IPS DF 19.7 (cell line): Measurements from ENCODE around the gene GDI2.
"Not testable (repeated sequence)": the region's sequence is repeated elsewhere in the genome, so short reads cannot be mapped to it uniquely, and the experiment has no call there.

Experiments used
- DNase-seq: peaks from one replicate; pipeline ENCODE4 v3.0.0-alpha.2; 2013; ENCODE audit warnings: low read depth, low spot score

Gene GDI2

GRCh38 chr10:5782174-5782573 lies 31.1 kb downstream of the GDI2 start:
- no peak for DNase-seq

GRCh38 chr10:5779730-5780129 lies 33.5 kb downstream of the GDI2 start:
- DNase-seq, result no peak

DNA sequence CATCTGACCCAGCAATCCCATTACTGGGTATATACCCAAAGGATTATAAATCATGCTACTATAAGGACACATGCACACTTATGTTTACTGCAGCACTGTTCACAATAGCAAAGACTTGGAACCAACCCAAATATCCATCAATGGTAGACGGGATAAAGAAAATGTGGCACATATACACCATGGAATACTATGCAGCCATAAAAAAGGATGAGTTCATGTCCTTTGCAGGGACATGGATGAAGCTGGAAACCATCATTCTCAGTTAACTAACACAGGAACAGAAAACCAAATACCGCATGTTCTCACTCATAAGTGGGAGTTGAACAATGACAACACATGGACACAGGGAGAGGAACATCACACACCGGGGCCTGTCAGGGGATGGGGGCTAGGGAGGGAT lies 35.5 kb downstream of the GDI2 start:
- DNase-seq, result not testable (repeated sequence)

- DNase-seq, result no peak
Observed at GRCh38 chr10:5776881-5777197, 36.4 kb downstream of the GDI2 start.

GRCh38 chr10:5776136-5776880 lies 36.9 kb downstream of the GDI2 start:
- peak; percentile 9 for DNase-seq

- no peak for DNase-seq
Observed at GRCh38 chr10:5775685-5776084, 37.5 kb downstream of the GDI2 start.

DNA sequence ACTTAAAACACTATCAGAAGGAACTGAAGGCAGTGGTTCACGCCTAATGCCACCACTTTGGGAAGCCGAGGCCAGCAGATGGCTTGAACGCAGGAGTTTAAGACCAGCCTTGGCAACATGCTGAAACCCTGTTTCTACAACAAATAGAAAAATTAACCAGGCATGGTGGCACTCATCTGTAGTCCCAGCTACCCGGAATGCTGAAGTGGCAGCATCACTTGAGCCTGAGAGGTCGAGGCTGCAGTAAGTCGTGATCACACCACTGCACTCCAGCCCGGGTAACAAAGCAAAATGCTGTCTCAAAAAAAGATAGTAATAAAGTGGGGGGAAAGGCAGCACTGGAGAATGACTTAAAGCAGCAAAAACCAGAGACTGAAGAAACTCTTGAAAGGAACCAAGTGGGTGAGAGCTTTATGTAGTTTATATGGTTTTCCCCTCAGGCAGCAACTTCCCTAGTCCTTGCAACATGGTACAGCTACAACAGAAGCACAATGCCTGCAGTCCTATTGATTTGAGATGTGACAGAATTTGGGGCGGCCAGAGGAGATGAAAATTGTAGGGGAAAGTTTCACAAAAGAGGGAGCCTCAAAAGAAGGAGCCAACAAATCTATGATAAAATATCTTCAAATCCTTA lies 38.1 kb downstream of the GDI2 start:
- no peak for DNase-seq

DNA sequence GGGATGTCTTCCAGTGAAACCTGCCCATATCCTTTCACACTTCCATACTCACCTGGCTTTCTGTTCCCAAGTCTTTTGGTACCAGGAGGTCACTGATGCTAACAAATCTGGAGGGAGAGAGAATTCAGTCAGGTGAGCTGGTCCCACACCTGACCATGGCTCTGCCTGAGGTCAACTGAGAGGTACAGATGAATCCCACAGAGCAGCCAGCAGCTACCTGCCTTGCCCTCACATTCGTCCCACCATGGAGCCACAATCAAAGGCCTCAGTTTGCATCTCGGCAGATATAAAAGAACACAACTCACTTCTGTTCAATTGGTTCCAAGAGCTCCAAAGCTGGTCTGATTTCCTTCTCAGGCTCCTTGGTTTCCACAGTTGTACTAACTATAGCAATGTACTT lies 47.0 kb downstream of the GDI2 start:
- DNase-seq, result no peak

- no peak for DNase-seq
Observed at GRCh38 chr10:5765617-5766016, 47.6 kb downstream of the GDI2 start.

GRCh38 chr10:5764422-5765297 lies 48.6 kb downstream of the GDI2 start:
- DNase-seq, result no peak

DNA sequence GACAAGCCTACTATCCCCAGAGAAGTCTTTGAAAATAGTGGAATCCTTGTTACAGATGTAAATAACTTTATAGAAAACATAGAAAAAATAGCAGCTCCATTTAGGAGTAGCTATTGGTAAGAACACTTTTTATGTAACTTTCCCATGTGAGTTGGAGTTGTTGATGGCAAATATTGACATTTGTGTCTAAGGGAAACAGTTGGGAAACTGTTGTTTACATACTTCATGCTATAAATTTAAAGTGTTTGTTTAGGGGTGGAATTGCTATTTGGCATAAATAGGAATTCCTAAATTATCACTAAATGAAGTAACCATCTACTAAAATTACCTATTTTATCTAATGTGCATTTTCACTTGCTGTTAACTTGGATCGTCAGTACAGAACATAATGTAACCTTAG lies 50.7 kb downstream of the GDI2 start:
- DNase-seq, result no peak

- DNase-seq, result no peak
Observed at GRCh38 chr10:5761220-5761619, 52.0 kb downstream of the GDI2 start.

- no peak for DNase-seq
Observed at GRCh38 chr10:5760515-5760914, 52.7 kb downstream of the GDI2 start.

- DNase-seq, result no peak
Observed at GRCh38 chr10:5758927-5759326, 54.3 kb downstream of the GDI2 start.

DNA sequence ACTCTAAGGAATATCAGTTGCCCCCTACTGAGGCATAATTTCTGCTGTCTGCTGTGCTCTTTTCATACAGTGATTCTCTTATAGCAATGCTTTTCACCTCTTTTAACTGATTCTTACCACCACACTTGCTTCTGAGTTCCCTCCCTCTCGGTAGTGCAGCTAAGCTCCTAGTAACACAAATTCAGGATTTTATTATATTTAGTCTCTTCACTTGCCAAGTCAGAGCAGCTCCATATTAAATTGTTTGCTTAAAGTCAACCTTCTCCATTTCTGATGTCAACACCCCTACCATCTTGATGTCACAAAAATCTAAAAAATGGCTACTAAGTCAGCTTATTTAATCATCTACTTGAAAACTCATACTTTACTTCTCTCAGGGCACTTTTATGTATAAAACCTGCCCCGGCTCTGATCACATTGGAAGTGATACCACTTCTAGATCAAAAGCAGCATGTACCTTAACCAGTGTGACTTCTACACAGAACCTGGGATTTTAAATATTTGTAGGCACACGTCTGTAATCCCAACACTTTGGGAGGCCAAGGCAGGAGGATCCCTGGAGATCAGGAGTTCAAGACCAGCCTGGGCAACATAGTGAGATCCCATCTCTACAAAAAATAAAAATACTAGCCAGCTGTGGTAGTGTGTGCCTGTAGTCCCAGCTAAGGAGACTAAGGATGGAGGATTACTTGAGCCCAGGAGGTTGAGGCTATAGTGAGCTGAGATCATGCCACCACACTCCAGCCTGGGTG lies 55.3 kb downstream of the GDI2 start:
- DNase-seq, result no peak

GRCh38 chr10:5752301-5752871 lies 60.8 kb downstream of the GDI2 start:
- no peak for DNase-seq

GRCh38 chr10:5751601-5752253 lies 61.5 kb downstream of the GDI2 start:
- DNase-seq, result no peak

GRCh38 chr10:5748394-5748803 lies 64.8 kb downstream of the GDI2 start:
- DNase-seq, result no peak

GRCh38 chr10:5746197-5746596 lies 67.0 kb downstream of the GDI2 start:
- DNase-seq, result no peak

GRCh38 chr10:5744849-5745248 lies 68.4 kb downstream of the GDI2 start:
- DNase-seq, result no peak

GRCh38 chr10:5743736-5744135 lies 69.5 kb downstream of the GDI2 start:
- no peak for DNase-seq
